ENCODE results near the gene TMEM170B. TPM values are rescaled to one million over a fixed set of nuclear protein-coding genes. Genes with fewer than 3 reads are reported as not detected.
"Not testable (repeated sequence)": the region's sequence is repeated elsewhere in the genome, so short reads cannot be mapped to it uniquely, and the experiment has no call there.

TMEM170B gene
- total RNA-seq, 1 donor from 2014 or later, result 19.3 TPM

GRCh38 chr6:11542863-11543262, 5.3 kb downstream of the TMEM170B start:
- H3K4me1 Mint-ChIP-seq, result peaks cover 25% of the 10 kb centered on the region
- TF ChIP-seq, protein P1, sequence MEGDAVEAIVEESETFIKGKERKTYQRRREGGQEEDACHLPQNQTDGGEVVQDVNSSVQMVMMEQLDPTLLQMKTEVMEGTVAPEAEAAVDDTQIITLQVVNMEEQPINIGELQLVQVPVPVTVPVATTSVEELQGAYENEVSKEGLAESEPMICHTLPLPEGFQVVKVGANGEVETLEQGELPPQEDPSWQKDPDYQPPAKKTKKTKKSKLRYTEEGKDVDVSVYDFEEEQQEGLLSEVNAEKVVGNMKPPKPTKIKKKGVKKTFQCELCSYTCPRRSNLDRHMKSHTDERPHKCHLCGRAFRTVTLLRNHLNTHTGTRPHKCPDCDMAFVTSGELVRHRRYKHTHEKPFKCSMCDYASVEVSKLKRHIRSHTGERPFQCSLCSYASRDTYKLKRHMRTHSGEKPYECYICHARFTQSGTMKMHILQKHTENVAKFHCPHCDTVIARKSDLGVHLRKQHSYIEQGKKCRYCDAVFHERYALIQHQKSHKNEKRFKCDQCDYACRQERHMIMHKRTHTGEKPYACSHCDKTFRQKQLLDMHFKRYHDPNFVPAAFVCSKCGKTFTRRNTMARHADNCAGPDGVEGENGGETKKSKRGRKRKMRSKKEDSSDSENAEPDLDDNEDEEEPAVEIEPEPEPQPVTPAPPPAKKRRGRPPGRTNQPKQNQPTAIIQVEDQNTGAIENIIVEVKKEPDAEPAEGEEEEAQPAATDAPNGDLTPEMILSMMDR (conservative IDR thresholded peaks at IDR 0.05), result no peak
- peaks cover 2% of the 10 kb centered on the region for H3K36me3 Mint-ChIP-seq (ENCODE audit: low read depth)
- H3K9me3 Mint-ChIP-seq, result no peaks in the 10 kb centered on the region
- no peak overlapping the region for H3K27ac Mint-ChIP-seq (ENCODE audit: unreplicated experiment)
- H3K4me3 Mint-ChIP-seq, result no peak overlapping the region
- no peak for DNase-seq (ENCODE audit: low read depth, low spot score)
- H3K27me3 Mint-ChIP-seq (ENCODE audit: low read depth), result no peaks in the 10 kb centered on the region

DNA sequence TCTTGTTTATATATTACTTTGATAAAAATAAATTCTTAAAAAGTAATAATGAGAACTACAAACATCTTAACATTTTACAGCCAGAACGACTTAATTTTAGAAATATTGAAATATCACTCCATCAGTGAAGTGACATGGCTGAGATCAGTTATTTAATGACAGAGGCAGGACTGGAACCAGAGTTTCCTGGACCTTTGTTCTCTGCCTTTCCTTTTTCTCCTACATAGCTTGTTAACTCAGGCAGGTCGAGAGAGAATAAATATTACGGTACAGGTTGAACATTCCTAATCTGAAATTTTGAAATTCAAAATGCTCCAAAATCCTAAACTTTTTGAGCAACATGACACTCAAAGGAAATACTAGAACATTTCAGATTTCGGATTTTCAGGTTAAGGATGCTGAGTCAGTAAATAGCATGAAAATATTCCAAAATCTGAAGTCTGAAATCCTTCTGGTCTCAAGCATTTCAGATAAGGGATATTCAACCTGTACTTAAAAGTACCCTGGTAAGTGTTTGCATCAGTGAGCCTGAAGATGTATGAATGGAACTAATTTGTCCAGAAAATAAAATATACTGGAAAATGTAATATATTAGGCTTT, 6.5 kb downstream of the TMEM170B start:
- DNase-seq (ENCODE audit: low read depth, low spot score), result no peak

GRCh38 chr6:11547846-11548245, 10.3 kb downstream of the TMEM170B start:
- not testable (repeated sequence) for H3K4me3 Mint-ChIP-seq; H3K27ac Mint-ChIP-seq (ENCODE audit: unreplicated experiment); H3K27me3 Mint-ChIP-seq (ENCODE audit: low read depth); DNase-seq (ENCODE audit: low read depth, low spot score); H3K36me3 Mint-ChIP-seq (ENCODE audit: low read depth); H3K9me3 Mint-ChIP-seq
- peaks cover 11% of the 10 kb centered on the region for H3K4me1 Mint-ChIP-seq

More for the DNA sequence above, 6.5 kb downstream of the TMEM170B start:
- H3K9me3 Mint-ChIP-seq, result no peaks in the 10 kb centered on the region
- TF ChIP-seq, protein P1 (conservative IDR thresholded peaks at IDR 0.05), result no peak
- no peak overlapping the region for H3K27ac Mint-ChIP-seq (ENCODE audit: unreplicated experiment)
- H3K36me3 Mint-ChIP-seq (ENCODE audit: low read depth), result peaks cover 7% of the 10 kb centered on the region
- H3K4me3 Mint-ChIP-seq, result no peak overlapping the region
- no peaks in the 10 kb centered on the region for H3K27me3 Mint-ChIP-seq (ENCODE audit: low read depth)
- H3K4me1 Mint-ChIP-seq, result peaks cover 20% of the 10 kb centered on the region

- not testable (repeated sequence) for H3K27me3 Mint-ChIP-seq (ENCODE audit: low read depth); H3K36me3 Mint-ChIP-seq (ENCODE audit: low read depth); DNase-seq (ENCODE audit: low read depth, low spot score); H3K4me3 Mint-ChIP-seq; H3K27ac Mint-ChIP-seq (ENCODE audit: unreplicated experiment); H3K9me3 Mint-ChIP-seq
- H3K4me1 Mint-ChIP-seq, result peaks cover 11% of the 10 kb centered on the region
These were observed 11.0 kb downstream of the TMEM170B start for GRCh38 chr6:11548578-11548977.

DNA sequence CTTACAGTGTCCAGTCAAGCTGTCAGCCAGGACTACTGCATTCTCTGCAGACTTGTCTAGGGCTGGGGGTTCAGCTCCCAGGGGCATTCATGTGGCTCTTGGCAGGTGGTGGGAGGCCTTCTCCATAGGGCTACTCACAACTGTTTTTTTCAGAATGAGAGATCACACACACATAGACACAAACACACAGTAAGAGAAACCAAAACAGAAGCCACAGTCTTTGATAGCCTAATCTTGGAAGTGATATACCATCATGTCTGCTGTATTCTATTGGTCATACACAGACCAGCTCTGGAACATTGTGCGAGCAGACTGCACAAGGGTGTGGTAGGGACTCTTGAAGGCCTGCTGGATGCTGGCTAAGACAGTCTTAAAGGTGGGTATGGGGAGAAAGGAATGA, 13.5 kb downstream of the TMEM170B start:
- no peaks in the 10 kb centered on the region for H3K27me3 Mint-ChIP-seq (ENCODE audit: low read depth)
- no peak for DNase-seq (ENCODE audit: low read depth, low spot score)
- peaks cover 11% of the 10 kb centered on the region for H3K4me1 Mint-ChIP-seq
- H3K4me3 Mint-ChIP-seq, result no peak overlapping the region
- no peak overlapping the region for H3K27ac Mint-ChIP-seq (ENCODE audit: unreplicated experiment)
- peaks cover 10% of the 10 kb centered on the region for H3K36me3 Mint-ChIP-seq (ENCODE audit: low read depth)
- TF ChIP-seq, protein P1 (conservative IDR thresholded peaks at IDR 0.05), result no peak
- H3K9me3 Mint-ChIP-seq, result no peaks in the 10 kb centered on the region

- H3K9me3 Mint-ChIP-seq, result no peaks in the 10 kb centered on the region
- H3K4me1 Mint-ChIP-seq, result peaks cover 20% of the 10 kb centered on the region
- TF ChIP-seq, protein P1 (conservative IDR thresholded peaks at IDR 0.05), result no peak
- H3K27ac Mint-ChIP-seq (ENCODE audit: unreplicated experiment), result no peak overlapping the region
- no peak for DNase-seq (ENCODE audit: low read depth, low spot score)
- no peaks in the 10 kb centered on the region for H3K27me3 Mint-ChIP-seq (ENCODE audit: low read depth)
- H3K4me3 Mint-ChIP-seq, result no peak overlapping the region
- H3K36me3 Mint-ChIP-seq (ENCODE audit: low read depth), result peaks cover 10% of the 10 kb centered on the region
These were observed 14.9 kb downstream of the TMEM170B start for GRCh38 chr6:11552442-11552841.

All from neural crest cell (in vitro differentiated cells).